MM.1S (cell line): ENCODE data around the gene NTN1.

Source experiments
- DNase-seq: peaks from one replicate; pipeline ENCODE4 v3.0.0-alpha.2; 2015
- H2AFZ ChIP-seq: fragments of 300-600 bp; sonication (generic); 2 replicates; pipeline ENCODE4 v1.6.0; 2016; ENCODE audit warnings: antibody characterized with exemption, low read length
- H3F3A ChIP-seq: fragments of 300-600 bp; sonication (generic); 2 replicates; pipeline ENCODE4 v1.6.1; 2016; ENCODE audit warnings: mild to moderate bottlenecking, antibody characterized with exemption, low read length, moderate library complexity, mixed read lengths; ENCODE audit not compliant: insufficient read depth
- H3K27ac ChIP-seq: fragments of 300-600 bp; sonication (generic); 2 replicates; pipeline ENCODE4 v1.5.1; 2016; ENCODE audit warnings: mild to moderate bottlenecking, low read length
- H3K27me3 ChIP-seq: fragments of 300-600 bp; sonication (generic); replicated peaks from 2 replicates; pipeline ENCODE4 v1.6.0; 2016; ENCODE audit warnings: low read length; ENCODE audit not compliant: insufficient read depth
- H3K36me3 ChIP-seq: fragments of 300-600 bp; sonication (generic); replicated peaks from 2 replicates; pipeline ENCODE4 v1.6.1; 2016; ENCODE audit warnings: mild to moderate bottlenecking, low read length, mixed read lengths; ENCODE audit not compliant: insufficient read depth
- H3K4me1 ChIP-seq: fragments of 300-600 bp; sonication (generic); 2 replicates; pipeline ENCODE4 v1.6.1; 2016; ENCODE audit warnings: low read length, mixed read lengths
- H3K4me2 ChIP-seq: fragments of 300-600 bp; sonication (generic); 2 replicates; pipeline ENCODE4 v1.6.0; 2016; ENCODE audit warnings: low read depth, low read length
- H3K4me3 ChIP-seq: fragments of 300-600 bp; sonication (generic); 2 replicates; pipeline ENCODE4 v1.5.1; 2016; ENCODE audit warnings: low read length, mixed read lengths
- H3K79me2 ChIP-seq: fragments of 300-600 bp; sonication (generic); 2 replicates; pipeline ENCODE4 v1.6.1; 2016; ENCODE audit warnings: mixed run types, low read length, mixed read lengths
- H3K9ac ChIP-seq: fragments of 300-600 bp; sonication (generic); 2 replicates; pipeline ENCODE4 v1.6.1; 2016; ENCODE audit warnings: low read length, mixed read lengths
- H3K9me2 ChIP-seq: fragments of 300-600 bp; sonication (generic); replicated peaks from 2 replicates; pipeline ENCODE4 v1.6.1; 2016; ENCODE audit warnings: mild to moderate bottlenecking, low read length, mixed read lengths; ENCODE audit not compliant: insufficient read depth
- H3K9me3 ChIP-seq: fragments of 300-600 bp; sonication (generic); replicated peaks from 2 replicates; pipeline ENCODE4 v1.6.1; 2016; ENCODE audit warnings: mild to moderate bottlenecking, low read length, mixed read lengths; ENCODE audit not compliant: insufficient read depth
- H4K20me1 ChIP-seq: fragments of 300-600 bp; sonication (generic); 2 replicates; pipeline ENCODE4 v1.6.1; 2016; ENCODE audit warnings: mild to moderate bottlenecking, low read length, moderate library complexity, mixed read lengths; ENCODE audit not compliant: insufficient read depth
- CTCF ChIP-seq: fragments of 300-600 bp; sonication (generic); IDR thresholded peaks from 2 replicates; pipeline ENCODE4 v1.5.1; 2016; ENCODE audit warnings: antibody characterized with exemption, low read length, mixed read lengths
- EZH2 ChIP-seq: fragments of 300-600 bp; sonication (generic); optimal IDR thresholded peaks from 2 replicates; pipeline ENCODE3; 2017; ENCODE audit warnings: low read depth, mild to moderate bottlenecking, antibody characterized with exemption, low read length, mixed read lengths
- EZH2phosphoT487 ChIP-seq: fragments of 300-600 bp; sonication (generic); IDR thresholded peaks from 2 replicates; pipeline ENCODE4 v1.6.1; 2018; ENCODE audit warnings: antibody characterized with exemption, low read length

Gene NTN1

GRCh38 chr17:9241774-9242496 lies 220.6 kb downstream of the NTN1 start:
- no peak overlapping the region for H3K4me3 ChIP-seq
- H3K9me3 ChIP-seq: no peaks in the 10 kb centered on the region
- no peak overlapping the region for H3K9ac ChIP-seq
- no peaks in the 10 kb centered on the region for H3K36me3 ChIP-seq
- no peak overlapping the region for H3K27ac ChIP-seq
- H3K4me1 ChIP-seq: no peaks in the 10 kb centered on the region
- H3F3A ChIP-seq: no peaks in the 10 kb centered on the region
- H4K20me1 ChIP-seq: no peaks in the 10 kb centered on the region
- no peak for DNase-seq
- H3K4me2 ChIP-seq: no peak overlapping the region
- H3K27me3 ChIP-seq: no peaks in the 10 kb centered on the region
- no peak overlapping the region for H2AFZ ChIP-seq
- H3K9me2 ChIP-seq: no peaks in the 10 kb centered on the region
- TF ChIP-seq EZH2phosphoT487: no peak
- TF ChIP-seq EZH2: no peak
- no peak for TF ChIP-seq CTCF
- no peaks in the 10 kb centered on the region for H3K79me2 ChIP-seq

- TF ChIP-seq EZH2 (no peak), EZH2phosphoT487 (no peak)
Observed at GRCh38 chr17:9242497-9242881, 221.2 kb downstream of the NTN1 start.

GRCh38 chr17:9242983-9243382 lies 221.7 kb downstream of the NTN1 start:
- Histone ChIP-seq H3K4me2 (no peak overlapping the region), H2AFZ (no peak overlapping the region), H3F3A (no peaks in the 10 kb centered on the region), H3K79me2 (no peaks in the 10 kb centered on the region), H3K4me3 (no peak overlapping the region), H3K9me2 (no peaks in the 10 kb centered on the region), H3K27me3 (no peaks in the 10 kb centered on the region), H4K20me1 (no peaks in the 10 kb centered on the region), H3K9ac (no peak overlapping the region), H3K4me1 (no peaks in the 10 kb centered on the region), H3K9me3 (no peaks in the 10 kb centered on the region), H3K36me3 (no peaks in the 10 kb centered on the region), H3K27ac (no peak overlapping the region)
- no peak for DNase-seq
- no peak for TF ChIP-seq EZH2phosphoT487
- TF ChIP-seq CTCF: no peak
- no peak for TF ChIP-seq EZH2

More at GRCh38 chr17:9242497-9242881, 221.2 kb downstream of the NTN1 start:
- H3K27me3 ChIP-seq: no peaks in the 10 kb centered on the region
- no peaks in the 10 kb centered on the region for H3K4me1 ChIP-seq
- H3K9me3 ChIP-seq: no peaks in the 10 kb centered on the region
- H3K9me2 ChIP-seq: no peaks in the 10 kb centered on the region
- no peak overlapping the region for H3K4me2 ChIP-seq
- H3K36me3 ChIP-seq: no peaks in the 10 kb centered on the region
- no peak for DNase-seq
- H3K4me3 ChIP-seq: no peak overlapping the region
- no peak overlapping the region for H3K9ac ChIP-seq
- no peak overlapping the region for H2AFZ ChIP-seq
- H3F3A ChIP-seq: no peaks in the 10 kb centered on the region
- no peak overlapping the region for H3K27ac ChIP-seq
- H4K20me1 ChIP-seq: no peaks in the 10 kb centered on the region
- H3K79me2 ChIP-seq: no peaks in the 10 kb centered on the region
